ENCODE results near the gene NFKBIA.

DNA sequence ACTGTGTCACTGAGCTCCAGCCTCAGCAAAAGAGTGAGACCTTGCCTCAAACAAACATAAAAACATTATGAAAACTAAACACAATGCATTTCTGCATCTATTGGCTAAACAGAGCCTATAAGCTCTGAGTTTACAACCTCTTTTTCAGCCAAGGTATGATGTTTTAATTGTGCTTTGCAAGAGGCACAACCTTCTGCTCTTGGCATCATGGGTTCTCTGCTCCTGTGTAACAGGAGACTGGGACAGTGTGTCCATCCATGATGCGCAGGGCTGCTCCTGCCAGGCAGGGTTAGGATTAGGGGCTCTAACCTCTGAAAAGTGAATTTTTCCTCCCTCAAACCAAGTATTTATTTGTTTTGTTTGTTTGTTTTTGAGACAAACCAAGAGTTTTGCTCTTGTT is 5.0 kb upstream of the NFKBIA start:
- TF ChIP-seq, protein P1, sequence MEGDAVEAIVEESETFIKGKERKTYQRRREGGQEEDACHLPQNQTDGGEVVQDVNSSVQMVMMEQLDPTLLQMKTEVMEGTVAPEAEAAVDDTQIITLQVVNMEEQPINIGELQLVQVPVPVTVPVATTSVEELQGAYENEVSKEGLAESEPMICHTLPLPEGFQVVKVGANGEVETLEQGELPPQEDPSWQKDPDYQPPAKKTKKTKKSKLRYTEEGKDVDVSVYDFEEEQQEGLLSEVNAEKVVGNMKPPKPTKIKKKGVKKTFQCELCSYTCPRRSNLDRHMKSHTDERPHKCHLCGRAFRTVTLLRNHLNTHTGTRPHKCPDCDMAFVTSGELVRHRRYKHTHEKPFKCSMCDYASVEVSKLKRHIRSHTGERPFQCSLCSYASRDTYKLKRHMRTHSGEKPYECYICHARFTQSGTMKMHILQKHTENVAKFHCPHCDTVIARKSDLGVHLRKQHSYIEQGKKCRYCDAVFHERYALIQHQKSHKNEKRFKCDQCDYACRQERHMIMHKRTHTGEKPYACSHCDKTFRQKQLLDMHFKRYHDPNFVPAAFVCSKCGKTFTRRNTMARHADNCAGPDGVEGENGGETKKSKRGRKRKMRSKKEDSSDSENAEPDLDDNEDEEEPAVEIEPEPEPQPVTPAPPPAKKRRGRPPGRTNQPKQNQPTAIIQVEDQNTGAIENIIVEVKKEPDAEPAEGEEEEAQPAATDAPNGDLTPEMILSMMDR (IDR thresholded peaks at IDR 0.05; ENCODE audit: low read depth, low read length), result no peak
- no peak for TF ChIP-seq EZH2phosphoT487 (IDR thresholded peaks at IDR 0.05; ENCODE audit: low read depth)

Data from OCI-LY3 (cell line).